Sigmoid colon (tissue), 7 donors: ENCODE data around the gene PEX11B. TPM values are rescaled to one million over a fixed set of nuclear protein-coding genes. Genes with fewer than 3 reads are reported as not detected.

ENCODE experiments used
- DNase-seq: peaks from one replicate; pipeline ENCODE4 v3.0.0-alpha.2; 2019
- H3K27ac ChIP-seq, 4 donors: fragments of 200-600 bp; sonication (generic); one replicate each; pipeline ENCODE4 v1.5.1; 2016 to 2019; ENCODE audit warnings: mild to moderate bottlenecking in 1 of 4
- H3K27me3 ChIP-seq, 3 donors: fragments of 200-600 bp; sonication (generic); one replicate each; pipeline ENCODE4 v1.5.1; 2019; ENCODE audit warnings: mild to moderate bottlenecking in 1 of 3
- H3K36me3 ChIP-seq, 4 donors: fragments of 200-600 bp; sonication (generic); one replicate each; pipeline ENCODE4 v1.5.1; 2016 to 2019
- H3K4me1 ChIP-seq, 4 donors: fragments of 200-600 bp; sonication (generic); one replicate each; pipeline ENCODE4 v1.5.1; 2017 to 2019
- H3K4me3 ChIP-seq, 4 donors: fragments of 200-600 bp; sonication (generic); one replicate each; pipeline ENCODE4 v1.5.1; 2017 to 2019; ENCODE audit warnings: mild to moderate bottlenecking in 2 of 4, moderate library complexity in 1 of 4
- H3K9me3 ChIP-seq, 4 donors: fragments of 200-600 bp in 3 of 4; sonication (generic) in 3 of 4; one replicate each; pipeline versions ENCODE4 v1.5.1 to v1.6.1; 2013 to 2019
- EP300 ChIP-seq, 4 donors: sonication (generic); formaldehyde crosslinking; IDR thresholded peaks; one replicate each; pipeline ENCODE4 v1.6.1; 2017; ENCODE audit warnings: antibody characterized with exemption in 4 of 4
- POLR2A ChIP-seq, 2 donors: fragments of 450-650 bp; IDR thresholded peaks; one replicate each; pipeline ENCODE4 v1.6.1; 2016; ENCODE audit warnings: antibody characterized with exemption in 2 of 2, mild to moderate bottlenecking in 2 of 2, moderate library complexity in 2 of 2
- POLR2AphosphoS5 ChIP-seq, 4 donors: sonication (generic); formaldehyde crosslinking; IDR thresholded peaks; one replicate each; pipeline ENCODE4 v1.6.1; 2017; ENCODE audit warnings: antibody characterized with exemption in 4 of 4
- WGBS, 2 donors: extraction: QIAGEN DNeasy Blood & Tissue Kit; methylation state at CpG; one replicate each; pipeline ENCODE4 v1.1.7; 2013; 5-methylcytosine and 5-hydroxymethylcytosine counted together
- intact Hi-C: fragments of 100-400 bp; cut with DNase I; formaldehyde crosslinking; loops from one replicate; pipeline ENCODE4 v1.15.1; 2023
- polyA plus RNA-seq, 3 donors: library from polyadenylated mRNA; stranded (reverse); fragments of 200-250 nt; gene quantifications; one replicate each; pipeline ENCODE4 v1.2.3, GENCODE V29; 2013
- total RNA-seq, 4 donors: library from RNA; depleted of rRNA; stranded (reverse); fragments of >200 nt; gene quantifications; one replicate each; pipeline ENCODE4 v1.1.0, GENCODE V29; 2016
- TF ChIP-seq, protein P1 (sequence below), 4 experiments: fragments of 450-650 bp in 3 of 4; fragments of 200-600 bp in 1 of 4; IDR thresholded peaks; one replicate each; pipeline ENCODE4 v1.5.1; 2016 to 2019; ENCODE audit warnings: antibody characterized with exemption in 4 of 4, mild to moderate bottlenecking in 3 of 4, moderate library complexity in 2 of 4
- donor health status: healthy with polysubstance abuse.
- donor health status: Bipolar disorder and iron deficiency.
- donor health status: healthy.

PEX11B gene
- total and polyA plus RNA-seq, 7 donors = 20.2 to 41.8 (median 22.5) TPM

DNA sequence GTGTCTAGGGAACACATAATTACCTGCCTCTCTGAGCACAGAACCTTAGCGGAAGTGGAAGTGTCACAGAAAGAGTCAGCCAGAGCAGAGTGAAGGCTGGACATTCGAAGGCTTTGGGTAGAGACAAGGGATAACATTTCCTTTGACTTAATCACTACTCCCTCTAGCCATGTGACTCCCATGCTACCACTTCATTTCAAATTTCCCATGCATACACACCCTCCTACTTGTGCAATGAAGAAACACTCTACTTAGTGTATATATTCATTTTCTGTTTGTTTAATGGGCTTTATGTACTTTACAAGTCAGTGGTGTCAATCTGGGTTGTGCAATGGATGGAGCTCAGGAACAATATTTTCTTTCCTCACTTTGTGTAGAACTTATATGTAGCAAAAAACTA, 39.8 kb downstream of the PEX11B start:
- H3K9me3 ChIP-seq = no peaks in the 10 kb centered on the region
- 89 to 91% methylated on average over 2 of the region's 2 CpGs for WGBS, 2 donors
- H3K4me3 ChIP-seq = no peak overlapping the region
- no peak for DNase-seq
- no peaks in the 10 kb centered on the region for H3K4me1 ChIP-seq
- H3K36me3 ChIP-seq = no peaks in the 10 kb centered on the region
- TF ChIP-seq POLR2A (IDR thresholded peaks at IDR 0.05) = no peak
- TF ChIP-seq, protein P1, sequence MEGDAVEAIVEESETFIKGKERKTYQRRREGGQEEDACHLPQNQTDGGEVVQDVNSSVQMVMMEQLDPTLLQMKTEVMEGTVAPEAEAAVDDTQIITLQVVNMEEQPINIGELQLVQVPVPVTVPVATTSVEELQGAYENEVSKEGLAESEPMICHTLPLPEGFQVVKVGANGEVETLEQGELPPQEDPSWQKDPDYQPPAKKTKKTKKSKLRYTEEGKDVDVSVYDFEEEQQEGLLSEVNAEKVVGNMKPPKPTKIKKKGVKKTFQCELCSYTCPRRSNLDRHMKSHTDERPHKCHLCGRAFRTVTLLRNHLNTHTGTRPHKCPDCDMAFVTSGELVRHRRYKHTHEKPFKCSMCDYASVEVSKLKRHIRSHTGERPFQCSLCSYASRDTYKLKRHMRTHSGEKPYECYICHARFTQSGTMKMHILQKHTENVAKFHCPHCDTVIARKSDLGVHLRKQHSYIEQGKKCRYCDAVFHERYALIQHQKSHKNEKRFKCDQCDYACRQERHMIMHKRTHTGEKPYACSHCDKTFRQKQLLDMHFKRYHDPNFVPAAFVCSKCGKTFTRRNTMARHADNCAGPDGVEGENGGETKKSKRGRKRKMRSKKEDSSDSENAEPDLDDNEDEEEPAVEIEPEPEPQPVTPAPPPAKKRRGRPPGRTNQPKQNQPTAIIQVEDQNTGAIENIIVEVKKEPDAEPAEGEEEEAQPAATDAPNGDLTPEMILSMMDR (IDR thresholded peaks at IDR 0.05) = no peak
- TF ChIP-seq POLR2AphosphoS5 (IDR thresholded peaks at IDR 0.05) = no peak
- no peak for TF ChIP-seq EP300 (IDR thresholded peaks at IDR 0.05)
- intact Hi-C loops = no loop called here
- no peak overlapping the region for H3K27ac ChIP-seq
- H3K27me3 ChIP-seq = no peaks in the 10 kb centered on the region

DNA sequence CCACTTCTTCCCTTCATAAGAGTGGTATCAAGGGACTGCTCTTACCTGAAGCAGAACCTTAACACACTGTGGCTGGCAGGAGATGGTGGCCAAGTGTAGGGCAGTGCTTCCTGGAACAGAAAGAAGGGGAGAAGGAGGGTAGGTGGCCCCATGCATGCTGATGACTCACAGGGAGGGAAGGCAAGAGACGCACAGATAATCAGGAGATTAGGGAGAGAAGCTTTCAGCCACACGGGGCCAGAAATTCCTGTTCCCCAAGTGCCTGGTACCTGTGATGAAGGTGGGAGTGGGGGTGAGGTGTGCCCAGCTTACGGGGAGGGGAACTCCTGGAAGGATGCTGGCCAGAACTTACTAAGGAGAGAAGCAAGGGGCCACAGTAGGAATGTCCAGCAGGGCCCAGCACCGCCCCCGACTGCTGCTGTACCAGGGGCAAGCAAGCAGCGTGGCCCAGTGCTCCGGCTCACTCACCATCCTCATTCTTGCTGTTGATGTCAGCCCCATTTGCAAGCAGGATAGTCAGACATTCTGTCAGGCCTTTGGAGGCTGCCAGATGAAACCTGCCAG, 40.5 kb downstream of the PEX11B start:
- 85 to 91% methylated on average over 7 of the region's 7 CpGs for WGBS, 2 donors
- no peak overlapping the region for H3K4me3 ChIP-seq
- TF ChIP-seq EP300 (IDR thresholded peaks at IDR 0.05) (no peak), POLR2AphosphoS5 (IDR thresholded peaks at IDR 0.05) (no peak), POLR2A (IDR thresholded peaks at IDR 0.05) (no peak)
- TF ChIP-seq, protein P1 (IDR thresholded peaks at IDR 0.05) = no peak
- H3K36me3 ChIP-seq = no peaks in the 10 kb centered on the region
- DNase-seq = no peak
- intact Hi-C loops = no loop called here
- H3K9me3 ChIP-seq = no peaks in the 10 kb centered on the region
- no peaks in the 10 kb centered on the region for H3K27me3 ChIP-seq
- H3K4me1 ChIP-seq = peaks cover 0 to 3% (median 2%) of the 10 kb centered on the region in 4 donors
- no peak overlapping the region for H3K27ac ChIP-seq

- no peaks in the 10 kb centered on the region for H3K27me3 ChIP-seq
- TF ChIP-seq EP300 (IDR thresholded peaks at IDR 0.05) = no peak
- no peak for TF ChIP-seq POLR2AphosphoS5 (IDR thresholded peaks at IDR 0.05)
- TF ChIP-seq, protein P1 (IDR thresholded peaks at IDR 0.05) = no peak
- no peak for TF ChIP-seq POLR2A (IDR thresholded peaks at IDR 0.05)
- H3K4me3 ChIP-seq = no peak overlapping the region
- intact Hi-C loops = no loop called here
- H3K36me3 ChIP-seq = no peaks in the 10 kb centered on the region
- peaks cover 0 to 31% (median 22%) of the 10 kb centered on the region in 4 donors for H3K4me1 ChIP-seq
- H3K27ac ChIP-seq = no peak overlapping the region
- 95 to 96% methylated on average over 12 of the region's 12 CpGs for WGBS, 2 donors
- DNase-seq = no peak
- H3K9me3 ChIP-seq = no peaks in the 10 kb centered on the region
Observed at GRCh38 chr1:145874646-145875045, 43.9 kb downstream of the PEX11B start.

GRCh38 chr1:145871994-145872924, 46.3 kb downstream of the PEX11B start:
- Histone ChIP-seq H3K36me3 (peaks cover 0 to 9% (median 2%) of the 10 kb centered on the region in 4 donors), H3K4me3 (peak overlapping the region; percentile 33 to 57 (median 55)), H3K27ac (peak overlapping the region; percentile 87 to 89 (median 88)), H3K27me3 (no peaks in the 10 kb centered on the region), H3K4me1 (peaks cover 0 to 31% (median 22%) of the 10 kb centered on the region in 4 donors), H3K9me3 (no peaks in the 10 kb centered on the region)
- 29 to 34% methylated on average over 47 of the region's 47 CpGs for WGBS, 2 donors
- DNase-seq = peak; percentile 89
- intact Hi-C loops = loop anchor here (2.0 kb wide), 1 partner anchor 21 kb away; no protein-coding TSS in a partner anchor
- TF ChIP-seq POLR2AphosphoS5 (IDR thresholded peaks at IDR 0.05) (peak in 3 of 4 donors; percentile 33 to 59 (median 37)), POLR2A (IDR thresholded peaks at IDR 0.05) (peak in 1 of 2 donors; percentile 20), EP300 (IDR thresholded peaks at IDR 0.05) (no peak)

DNA sequence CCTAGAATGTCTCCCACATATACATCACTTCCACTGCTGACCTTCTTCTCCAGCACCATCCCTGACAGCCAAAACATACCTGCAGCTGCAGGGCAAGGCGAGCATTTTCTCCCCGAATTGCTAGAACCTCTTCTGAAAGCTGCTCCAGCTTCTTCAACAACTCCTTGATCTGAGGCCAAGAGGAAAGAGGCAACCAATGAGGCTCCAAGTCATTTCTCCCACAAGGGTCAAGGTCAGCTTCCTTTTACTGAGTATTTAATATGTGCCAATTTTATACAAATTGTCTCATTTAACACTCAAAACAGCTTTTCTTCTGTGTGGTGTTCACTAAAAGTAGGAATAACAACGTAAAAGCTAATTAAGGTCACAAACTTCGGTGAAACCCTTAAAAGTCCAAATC, 50.3 kb downstream of the PEX11B start:
- DNase-seq = no peak
- H3K36me3 ChIP-seq = peaks cover 0 to 28% (median 2%) of the 10 kb centered on the region in 4 donors
- H3K4me1 ChIP-seq = peaks cover 0 to 31% (median 22%) of the 10 kb centered on the region in 4 donors
- no peaks in the 10 kb centered on the region for H3K9me3 ChIP-seq
- TF ChIP-seq EP300 (IDR thresholded peaks at IDR 0.05) = no peak
- TF ChIP-seq, protein P1 (IDR thresholded peaks at IDR 0.05) = no peak
- no peak for TF ChIP-seq POLR2A (IDR thresholded peaks at IDR 0.05)
- no peak for TF ChIP-seq POLR2AphosphoS5 (IDR thresholded peaks at IDR 0.05)
- no peak overlapping the region for H3K27ac ChIP-seq
- H3K4me3 ChIP-seq = no peak overlapping the region
- H3K27me3 ChIP-seq = no peaks in the 10 kb centered on the region
- 70 to 84% methylated on average over 4 of the region's 4 CpGs for WGBS, 2 donors
- intact Hi-C loops = no loop called here
